Measurements from ENCODE around the gene DLX4. TPM values are rescaled to one million over a fixed set of nuclear protein-coding genes. Genes with fewer than 3 reads are reported as not detected.

Gene DLX4
- total and polyA plus RNA-seq, 7 donors = 0.34 TPM; not detected in 6

- H3K36me3 ChIP-seq = no peaks in the 10 kb centered on the region
- H3K27me3 ChIP-seq = peaks cover 8 to 91% (median 29%) of the 10 kb centered on the region in 3 donors
- no peak overlapping the region for H3K4me3 ChIP-seq
- no peaks in the 10 kb centered on the region for H3K9me3 ChIP-seq
- TF ChIP-seq CTCF (IDR thresholded peaks at IDR 0.05) (no peak), POLR2AphosphoS5 (IDR thresholded peaks at IDR 0.05) (no peak), EP300 (IDR thresholded peaks at IDR 0.05) (no peak), POLR2A (IDR thresholded peaks at IDR 0.05) (no peak)
- no peak overlapping the region for H3K27ac ChIP-seq
- H3K4me1 ChIP-seq = no peaks in the 10 kb centered on the region
- intact Hi-C loops (cut with DNase I) = no loop called here
- 69 to 74% methylated on average over 8 of the region's 8 CpGs for WGBS, 2 donors
- no peak for DNase-seq
These were observed 22.8 kb upstream of the DLX4 start for GRCh38 chr17:49946208-49946607.

GRCh38 chr17:49946964-49947584 is 21.9 kb upstream of the DLX4 start:
- 57 to 75% methylated on average over 11 of the region's 11 CpGs for WGBS, 2 donors
- Histone ChIP-seq H3K27ac (no peak overlapping the region), H3K27me3 (peaks cover 16 to 91% (median 38%) of the 10 kb centered on the region in 3 donors), H3K36me3 (no peaks in the 10 kb centered on the region), H3K9me3 (no peaks in the 10 kb centered on the region), H3K4me1 (no peaks in the 10 kb centered on the region), H3K4me3 (no peak overlapping the region)
- no peak for DNase-seq
- no peak for TF ChIP-seq CTCF (IDR thresholded peaks at IDR 0.05)
- no peak for TF ChIP-seq EP300 (IDR thresholded peaks at IDR 0.05)
- TF ChIP-seq POLR2A (IDR thresholded peaks at IDR 0.05) = no peak
- TF ChIP-seq POLR2AphosphoS5 (IDR thresholded peaks at IDR 0.05) = no peak
- intact Hi-C loops (cut with DNase I) = no loop called here

- Histone ChIP-seq H3K4me1 (no peaks in the 10 kb centered on the region), H3K9me3 (no peaks in the 10 kb centered on the region), H3K36me3 (no peaks in the 10 kb centered on the region), H3K27me3 (peaks cover 16 to 84% (median 41%) of the 10 kb centered on the region in 3 donors), H3K4me3 (no peak overlapping the region), H3K27ac (no peak overlapping the region)
- WGBS, 2 donors = 61 to 79% methylated on average over 2 of the region's 2 CpGs
- intact Hi-C loops (cut with DNase I) = no loop called here
- TF ChIP-seq CTCF (IDR thresholded peaks at IDR 0.05) = no peak
- no peak for TF ChIP-seq POLR2AphosphoS5 (IDR thresholded peaks at IDR 0.05)
- TF ChIP-seq POLR2A (IDR thresholded peaks at IDR 0.05) = no peak
- TF ChIP-seq EP300 (IDR thresholded peaks at IDR 0.05) = no peak
- no peak for DNase-seq
These were observed 19.4 kb upstream of the DLX4 start for GRCh38 chr17:49949634-49950033.

- Histone ChIP-seq H3K4me1 (no peaks in the 10 kb centered on the region), H3K27ac (no peak overlapping the region), H3K9me3 (no peaks in the 10 kb centered on the region), H3K4me3 (no peak overlapping the region), H3K36me3 (no peaks in the 10 kb centered on the region), H3K27me3 (peaks cover 16 to 65% (median 41%) of the 10 kb centered on the region in 3 donors)
- intact Hi-C loops (cut with DNase I) = loop anchor here (1.0 kb wide), 1 partner anchor 46 kb away; no protein-coding TSS in a partner anchor
- DNase-seq = no peak
- TF ChIP-seq POLR2AphosphoS5 (IDR thresholded peaks at IDR 0.05) (no peak), CTCF (IDR thresholded peaks at IDR 0.05) (no peak), POLR2A (IDR thresholded peaks at IDR 0.05) (no peak), EP300 (IDR thresholded peaks at IDR 0.05) (no peak)
- 39 to 57% methylated on average over 14 of the region's 14 CpGs for WGBS, 2 donors
These were observed 17.5 kb upstream of the DLX4 start for GRCh38 chr17:49951362-49952082.
